Stimulated activated CD8-positive, alpha-beta memory T cell treated with anti-CD3 and anti-CD28 coated beads, Interleukin-7, amount 100 ng/mL, for 48 hours (primary cell): ENCODE data around the gene KLK7.
"Not testable (repeated sequence)": the region's sequence is repeated elsewhere in the genome, so short reads cannot be mapped to it uniquely, and the experiment has no call there.

Experiments used
- DNase-seq, 2 donors: peaks; one replicate each; pipeline ENCODE4 v3.0.0-alpha.2; 2020; ENCODE audit warnings: low read depth in 1 of 2; ENCODE audit errors: extremely low read depth in 1 of 2

Gene KLK7

GRCh38 chr19:50978772-50979390 lies 4.8 kb downstream of the KLK7 start:
- no peak for DNase-seq

GRCh38 chr19:50977626-50978025 lies 6.1 kb downstream of the KLK7 start:
- no peak for DNase-seq

- DNase-seq, result no peak
These were observed 8.0 kb downstream of the KLK7 start for GRCh38 chr19:50975766-50976165.

- DNase-seq, result no peak
These were observed 8.8 kb downstream of the KLK7 start for GRCh38 chr19:50974702-50975556.

GRCh38 chr19:50972795-50973376 lies 10.8 kb downstream of the KLK7 start:
- no peak for DNase-seq

- DNase-seq, result not testable (repeated sequence)
These were observed 13.9 kb downstream of the KLK7 start for GRCh38 chr19:50969810-50970209.

- DNase-seq, result no peak
These were observed 14.3 kb downstream of the KLK7 start, which contains the start of gene KLK6 for GRCh38 chr19:50969413-50969760. Gene KLK6, minus strand, starts transcription at chr19:50969591. Its CDS starts 1,487 bp downstream, at chr19:50968104.

- DNase-seq, result no peak
These were observed 14.9 kb downstream of the KLK7 start for GRCh38 chr19:50968716-50969412.

GRCh38 chr19:50967929-50968715 lies 15.6 kb downstream of the KLK7 start:
- DNase-seq, result no peak

GRCh38 chr19:50964266-50964665 lies 19.5 kb downstream of the KLK7 start:
- no peak for DNase-seq

- DNase-seq, result no peak
These were observed 20.3 kb downstream of the KLK7 start for GRCh38 chr19:50963381-50963780.

GRCh38 chr19:50962245-50962644 lies 21.5 kb downstream of the KLK7 start:
- no peak for DNase-seq

- DNase-seq, result no peak
These were observed 23.8 kb downstream of the KLK7 start for GRCh38 chr19:50959731-50960500.

GRCh38 chr19:50957587-50957986 lies 26.1 kb downstream of the KLK7 start:
- DNase-seq, result no peak

GRCh38 chr19:50952910-50953309 lies 30.8 kb downstream of the KLK7 start, which contains the start of gene KLK5:
Gene KLK5, minus strand, starts transcription at chr19:50953038. Its CDS starts 381 bp downstream, at chr19:50952657.
- DNase-seq, result no peak

GRCh38 chr19:50949861-50950260 lies 33.9 kb downstream of the KLK7 start:
- no peak for DNase-seq

- no peak for DNase-seq
These were observed 36.6 kb downstream of the KLK7 start for GRCh38 chr19:50947123-50947522.

GRCh38 chr19:50944795-50945194 lies 38.9 kb downstream of the KLK7 start:
- DNase-seq, result no peak

GRCh38 chr19:50943074-50943828 lies 40.5 kb downstream of the KLK7 start:
- DNase-seq, result no peak
